Right lobe of liver (tissue), 4 donors: ENCODE measurements around the gene NEK1.

ENCODE experiments used
- POLR2A ChIP-seq: fragments of 450-650 bp; IDR thresholded peaks from one replicate; pipeline ENCODE4 v1.6.1; 2017; ENCODE audit warnings: antibody characterized with exemption, mild to moderate bottlenecking
- TF ChIP-seq, protein P1 (sequence below), 4 donors: fragments of 200-600 bp in 3 of 4; fragments of 450-650 bp in 1 of 4; IDR thresholded peaks; one replicate each; pipeline versions ENCODE4 v1.5.1 to v1.8.0; 2016 to 2022; ENCODE audit warnings: antibody characterized with exemption in 4 of 4, mild to moderate bottlenecking in 2 of 4
- donor health status: DM: no; HTN: no; CAD: no.
- donor health status: DM: no; HTN: no; CAD: no.
- donor health status: DM: no; HTN: yes; CAD: no.

DNA sequence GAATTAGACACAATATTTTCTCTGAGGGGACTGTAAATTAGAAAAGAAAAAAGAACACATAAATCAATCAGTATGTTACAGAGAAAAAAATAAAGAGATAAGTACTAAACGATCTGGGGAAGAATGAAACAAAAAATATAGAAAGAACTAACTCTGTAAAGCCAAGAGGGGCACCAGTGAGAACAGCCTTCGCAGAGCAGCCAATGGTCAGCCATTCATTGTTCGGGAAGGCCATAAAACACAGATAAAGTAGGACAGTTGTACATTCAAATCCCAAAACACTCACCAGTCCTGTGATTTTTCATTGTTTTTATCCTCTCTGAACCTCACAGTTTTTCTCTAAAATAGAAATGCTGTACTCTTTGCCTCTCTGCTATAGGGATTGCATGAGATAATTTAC is 127.9 kb downstream of the NEK1 start:
- TF ChIP-seq, protein P1, sequence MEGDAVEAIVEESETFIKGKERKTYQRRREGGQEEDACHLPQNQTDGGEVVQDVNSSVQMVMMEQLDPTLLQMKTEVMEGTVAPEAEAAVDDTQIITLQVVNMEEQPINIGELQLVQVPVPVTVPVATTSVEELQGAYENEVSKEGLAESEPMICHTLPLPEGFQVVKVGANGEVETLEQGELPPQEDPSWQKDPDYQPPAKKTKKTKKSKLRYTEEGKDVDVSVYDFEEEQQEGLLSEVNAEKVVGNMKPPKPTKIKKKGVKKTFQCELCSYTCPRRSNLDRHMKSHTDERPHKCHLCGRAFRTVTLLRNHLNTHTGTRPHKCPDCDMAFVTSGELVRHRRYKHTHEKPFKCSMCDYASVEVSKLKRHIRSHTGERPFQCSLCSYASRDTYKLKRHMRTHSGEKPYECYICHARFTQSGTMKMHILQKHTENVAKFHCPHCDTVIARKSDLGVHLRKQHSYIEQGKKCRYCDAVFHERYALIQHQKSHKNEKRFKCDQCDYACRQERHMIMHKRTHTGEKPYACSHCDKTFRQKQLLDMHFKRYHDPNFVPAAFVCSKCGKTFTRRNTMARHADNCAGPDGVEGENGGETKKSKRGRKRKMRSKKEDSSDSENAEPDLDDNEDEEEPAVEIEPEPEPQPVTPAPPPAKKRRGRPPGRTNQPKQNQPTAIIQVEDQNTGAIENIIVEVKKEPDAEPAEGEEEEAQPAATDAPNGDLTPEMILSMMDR (IDR thresholded peaks at IDR 0.05): no peak
- TF ChIP-seq POLR2A: no peak
